ENCODE results near the gene PINK1. TPM values are rescaled to one million over a fixed set of nuclear protein-coding genes. Genes with fewer than 3 reads are reported as not detected.

Gene PINK1
- total and polyA plus RNA-seq, 2 of the 13 experiments (the other 11 are each of a cell fraction or from before 2014, with no cell fraction given), result 15.3 to 16.1 TPM

DNA sequence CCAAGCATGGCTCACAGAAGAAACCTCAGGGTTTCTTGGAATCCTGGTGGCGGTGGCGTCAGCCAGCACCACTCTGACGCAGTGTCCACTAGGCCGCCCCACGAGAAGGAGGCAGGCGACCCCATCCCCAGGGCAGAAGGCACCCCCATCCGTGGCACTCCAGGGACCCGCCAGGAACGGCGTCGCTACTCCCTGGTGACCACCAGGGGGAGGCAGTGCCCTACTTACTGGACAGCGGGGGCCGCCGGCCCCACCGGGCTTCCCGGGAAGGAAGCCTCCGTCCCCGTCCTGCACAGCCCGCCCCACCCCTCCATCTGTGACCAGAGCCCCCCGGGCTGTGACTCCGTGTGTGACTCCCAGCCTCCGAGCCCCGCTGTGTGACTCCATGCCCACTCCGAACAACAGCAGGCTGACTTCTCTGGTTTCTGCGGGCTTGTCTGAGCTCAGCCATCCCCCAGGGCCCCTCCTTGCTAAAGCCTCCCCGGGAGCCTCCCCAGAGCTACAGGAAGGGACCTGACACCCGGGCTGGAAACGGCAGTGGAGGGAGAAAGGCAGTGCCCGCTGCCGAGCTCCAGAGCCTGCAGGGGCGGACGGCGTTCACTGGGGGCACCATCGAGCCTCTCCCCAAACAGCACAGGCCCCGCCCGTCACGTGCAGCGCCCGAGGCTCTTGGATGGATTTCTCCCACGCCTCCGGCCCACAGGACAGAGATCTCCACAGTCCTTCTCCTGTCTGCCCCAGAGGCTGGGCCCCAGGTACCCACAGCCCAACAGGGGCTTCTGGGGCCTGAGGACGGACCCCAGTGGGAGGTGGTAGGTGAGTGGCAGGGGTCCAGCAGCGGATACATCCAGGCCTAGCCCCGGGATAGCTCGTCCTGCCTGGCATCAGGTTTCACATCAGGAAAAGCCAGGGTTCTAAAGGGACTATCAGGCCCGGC, 63.4 kb downstream of the PINK1 start (continued):
- TF ChIP-seq, protein P1, sequence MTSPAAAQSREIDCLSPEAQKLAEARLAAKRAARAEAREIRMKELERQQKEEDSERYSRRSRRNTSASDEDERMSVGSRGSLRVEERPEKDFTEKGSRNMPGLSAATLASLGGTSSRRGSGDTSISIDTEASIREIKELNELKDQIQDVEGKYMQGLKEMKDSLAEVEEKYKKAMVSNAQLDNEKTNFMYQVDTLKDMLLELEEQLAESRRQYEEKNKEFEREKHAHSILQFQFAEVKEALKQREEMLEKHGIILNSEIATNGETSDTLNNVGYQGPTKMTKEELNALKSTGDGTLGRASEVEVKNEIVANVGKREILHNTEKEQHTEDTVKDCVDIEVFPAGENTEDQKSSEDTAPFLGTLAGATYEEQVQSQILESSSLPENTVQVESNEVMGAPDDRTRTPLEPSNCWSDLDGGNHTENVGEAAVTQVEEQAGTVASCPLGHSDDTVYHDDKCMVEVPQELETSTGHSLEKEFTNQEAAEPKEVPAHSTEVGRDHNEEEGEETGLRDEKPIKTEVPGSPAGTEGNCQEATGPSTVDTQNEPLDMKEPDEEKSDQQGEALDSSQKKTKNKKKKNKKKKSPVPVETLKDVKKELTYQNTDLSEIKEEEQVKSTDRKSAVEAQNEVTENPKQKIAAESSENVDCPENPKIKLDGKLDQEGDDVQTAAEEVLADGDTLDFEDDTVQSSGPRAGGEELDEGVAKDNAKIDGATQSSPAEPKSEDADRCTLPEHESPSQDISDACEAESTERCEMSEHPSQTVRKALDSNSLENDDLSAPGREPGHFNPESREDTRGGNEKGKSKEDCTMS (CRISPR knock-in tag; conservative IDR thresholded peaks at IDR 0.05), result no peak
- peak; percentile 86 for TF ChIP-seq ZNF33B (CRISPR knock-in tag; IDR thresholded peaks at IDR 0.05)
- TF ChIP-seq TEAD2 (CRISPR knock-in tag; IDR thresholded peaks at IDR 0.05), result no peak
- TF ChIP-seq RFXANK (CRISPR knock-in tag; IDR thresholded peaks at IDR 0.05), result no peak
- TF ChIP-seq, protein P2, sequence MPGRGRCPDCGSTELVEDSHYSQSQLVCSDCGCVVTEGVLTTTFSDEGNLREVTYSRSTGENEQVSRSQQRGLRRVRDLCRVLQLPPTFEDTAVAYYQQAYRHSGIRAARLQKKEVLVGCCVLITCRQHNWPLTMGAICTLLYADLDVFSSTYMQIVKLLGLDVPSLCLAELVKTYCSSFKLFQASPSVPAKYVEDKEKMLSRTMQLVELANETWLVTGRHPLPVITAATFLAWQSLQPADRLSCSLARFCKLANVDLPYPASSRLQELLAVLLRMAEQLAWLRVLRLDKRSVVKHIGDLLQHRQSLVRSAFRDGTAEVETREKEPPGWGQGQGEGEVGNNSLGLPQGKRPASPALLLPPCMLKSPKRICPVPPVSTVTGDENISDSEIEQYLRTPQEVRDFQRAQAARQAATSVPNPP (CRISPR knock-in tag; IDR thresholded peaks at IDR 0.05), result no peak
- no peak for TF ChIP-seq CAMTA2 (CRISPR knock-in tag; IDR thresholded peaks at IDR 0.05; ENCODE audit: borderline replicate concordance)
- TF ChIP-seq, protein P3, sequence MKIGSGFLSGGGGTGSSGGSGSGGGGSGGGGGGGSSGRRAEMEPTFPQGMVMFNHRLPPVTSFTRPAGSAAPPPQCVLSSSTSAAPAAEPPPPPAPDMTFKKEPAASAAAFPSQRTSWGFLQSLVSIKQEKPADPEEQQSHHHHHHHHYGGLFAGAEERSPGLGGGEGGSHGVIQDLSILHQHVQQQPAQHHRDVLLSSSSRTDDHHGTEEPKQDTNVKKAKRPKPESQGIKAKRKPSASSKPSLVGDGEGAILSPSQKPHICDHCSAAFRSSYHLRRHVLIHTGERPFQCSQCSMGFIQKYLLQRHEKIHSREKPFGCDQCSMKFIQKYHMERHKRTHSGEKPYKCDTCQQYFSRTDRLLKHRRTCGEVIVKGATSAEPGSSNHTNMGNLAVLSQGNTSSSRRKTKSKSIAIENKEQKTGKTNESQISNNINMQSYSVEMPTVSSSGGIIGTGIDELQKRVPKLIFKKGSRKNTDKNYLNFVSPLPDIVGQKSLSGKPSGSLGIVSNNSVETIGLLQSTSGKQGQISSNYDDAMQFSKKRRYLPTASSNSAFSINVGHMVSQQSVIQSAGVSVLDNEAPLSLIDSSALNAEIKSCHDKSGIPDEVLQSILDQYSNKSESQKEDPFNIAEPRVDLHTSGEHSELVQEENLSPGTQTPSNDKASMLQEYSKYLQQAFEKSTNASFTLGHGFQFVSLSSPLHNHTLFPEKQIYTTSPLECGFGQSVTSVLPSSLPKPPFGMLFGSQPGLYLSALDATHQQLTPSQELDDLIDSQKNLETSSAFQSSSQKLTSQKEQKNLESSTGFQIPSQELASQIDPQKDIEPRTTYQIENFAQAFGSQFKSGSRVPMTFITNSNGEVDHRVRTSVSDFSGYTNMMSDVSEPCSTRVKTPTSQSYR (CRISPR knock-in tag; IDR thresholded peaks at IDR 0.05; ENCODE audit: borderline replicate concordance), result peak; percentile 87
- TF ChIP-seq ZKSCAN8 (CRISPR knock-in tag; IDR thresholded peaks at IDR 0.05; ENCODE audit: borderline replicate concordance), result no peak
- no peak for TF ChIP-seq ZNF335 (CRISPR knock-in tag; IDR thresholded peaks at IDR 0.05)
- no peak for TF ChIP-seq JUN (CRISPR knock-in tag; IDR thresholded peaks at IDR 0.05)
- no peak for TF ChIP-seq GATAD1 (CRISPR knock-in tag; IDR thresholded peaks at IDR 0.05)
- TF ChIP-seq STAG1 (CRISPR knock-in tag; IDR thresholded peaks at IDR 0.05), result peak; percentile 94
- no peak for TF ChIP-seq ZNF891 (CRISPR knock-in tag; IDR thresholded peaks at IDR 0.05)
- TF ChIP-seq ZNF484 (CRISPR knock-in tag; IDR thresholded peaks at IDR 0.05; ENCODE audit: borderline replicate concordance, low read depth), result no peak
- no peak for TF ChIP-seq ZBTB43 (CRISPR knock-in tag; conservative IDR thresholded peaks at IDR 0.05)
- no peak for TF ChIP-seq KDM4B (CRISPR knock-in tag; IDR thresholded peaks at IDR 0.05)
- TF ChIP-seq TBX3 (IDR thresholded peaks at IDR 0.05; ENCODE audit: borderline replicate concordance), result no peak
- no peak; the same call in 1 of the 2 replicates for TF ChIP-seq FOSL2 (CRISPR knock-in tag; IDR thresholded peaks at IDR 0.05)
- TF ChIP-seq, protein P4, sequence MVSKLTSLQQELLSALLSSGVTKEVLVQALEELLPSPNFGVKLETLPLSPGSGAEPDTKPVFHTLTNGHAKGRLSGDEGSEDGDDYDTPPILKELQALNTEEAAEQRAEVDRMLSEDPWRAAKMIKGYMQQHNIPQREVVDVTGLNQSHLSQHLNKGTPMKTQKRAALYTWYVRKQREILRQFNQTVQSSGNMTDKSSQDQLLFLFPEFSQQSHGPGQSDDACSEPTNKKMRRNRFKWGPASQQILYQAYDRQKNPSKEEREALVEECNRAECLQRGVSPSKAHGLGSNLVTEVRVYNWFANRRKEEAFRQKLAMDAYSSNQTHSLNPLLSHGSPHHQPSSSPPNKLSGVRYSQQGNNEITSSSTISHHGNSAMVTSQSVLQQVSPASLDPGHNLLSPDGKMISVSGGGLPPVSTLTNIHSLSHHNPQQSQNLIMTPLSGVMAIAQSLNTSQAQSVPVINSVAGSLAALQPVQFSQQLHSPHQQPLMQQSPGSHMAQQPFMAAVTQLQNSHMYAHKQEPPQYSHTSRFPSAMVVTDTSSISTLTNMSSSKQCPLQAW (CRISPR knock-in tag; IDR thresholded peaks at IDR 0.05), result no peak
- no peak for TF ChIP-seq SIX1 (CRISPR knock-in tag; IDR thresholded peaks at IDR 0.05; ENCODE audit: borderline replicate concordance)

Measured in HepG2 (cell line).